Measurements from ENCODE around the gene OTUB2.

OTUB2 gene

DNA sequence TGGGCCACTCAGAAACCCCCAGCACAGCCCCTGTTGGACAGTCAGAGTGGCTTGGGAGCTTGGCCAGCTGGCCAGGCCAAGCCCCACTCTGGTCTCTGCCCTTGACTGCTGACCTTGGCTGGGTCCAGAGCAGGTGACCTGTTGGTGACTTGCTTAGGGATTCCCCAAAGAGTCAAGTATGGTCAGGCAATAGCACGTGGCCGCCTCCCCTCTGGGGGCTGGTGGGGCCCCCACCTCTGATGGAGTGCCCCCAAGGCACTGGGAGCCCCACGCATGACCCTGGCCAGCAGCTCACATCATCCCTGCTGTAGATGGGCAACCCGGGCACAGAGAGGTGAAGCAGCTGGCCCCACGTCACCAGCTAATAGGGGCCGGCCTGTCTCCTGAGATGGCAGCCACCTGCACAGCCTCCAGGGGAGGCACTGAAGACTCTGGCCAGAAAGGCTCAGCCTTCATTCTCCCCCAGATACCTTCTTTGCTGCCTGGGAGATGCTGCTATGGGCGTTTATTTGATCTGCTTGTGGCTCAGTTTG lies 27.2 kb upstream of the OTUB2 start:
- TF ChIP-seq, protein P1, sequence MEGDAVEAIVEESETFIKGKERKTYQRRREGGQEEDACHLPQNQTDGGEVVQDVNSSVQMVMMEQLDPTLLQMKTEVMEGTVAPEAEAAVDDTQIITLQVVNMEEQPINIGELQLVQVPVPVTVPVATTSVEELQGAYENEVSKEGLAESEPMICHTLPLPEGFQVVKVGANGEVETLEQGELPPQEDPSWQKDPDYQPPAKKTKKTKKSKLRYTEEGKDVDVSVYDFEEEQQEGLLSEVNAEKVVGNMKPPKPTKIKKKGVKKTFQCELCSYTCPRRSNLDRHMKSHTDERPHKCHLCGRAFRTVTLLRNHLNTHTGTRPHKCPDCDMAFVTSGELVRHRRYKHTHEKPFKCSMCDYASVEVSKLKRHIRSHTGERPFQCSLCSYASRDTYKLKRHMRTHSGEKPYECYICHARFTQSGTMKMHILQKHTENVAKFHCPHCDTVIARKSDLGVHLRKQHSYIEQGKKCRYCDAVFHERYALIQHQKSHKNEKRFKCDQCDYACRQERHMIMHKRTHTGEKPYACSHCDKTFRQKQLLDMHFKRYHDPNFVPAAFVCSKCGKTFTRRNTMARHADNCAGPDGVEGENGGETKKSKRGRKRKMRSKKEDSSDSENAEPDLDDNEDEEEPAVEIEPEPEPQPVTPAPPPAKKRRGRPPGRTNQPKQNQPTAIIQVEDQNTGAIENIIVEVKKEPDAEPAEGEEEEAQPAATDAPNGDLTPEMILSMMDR (IDR thresholded peaks at IDR 0.05; ENCODE audit: control extremely low read depth, extremely low read depth, low read depth, missing control alignments), result no peak
- ChIA-PET POLR2A (interaction anchor here (0.9 to 1.4 kb wide), 4 partner anchors 17 to 59 kb away, joined by 3 to 6 read pairs (median 4); no protein-coding TSS in a partner anchor), CTCF (interaction anchor here (1.1 to 17.4 kb wide), 13 partner anchors 9 to 142 kb away, joined by 3 to 664 read pairs (median 11); partner anchors contain the start of gene ASB2)
- no peak for DNase-seq (ENCODE audit: extremely low spot score)

DNA sequence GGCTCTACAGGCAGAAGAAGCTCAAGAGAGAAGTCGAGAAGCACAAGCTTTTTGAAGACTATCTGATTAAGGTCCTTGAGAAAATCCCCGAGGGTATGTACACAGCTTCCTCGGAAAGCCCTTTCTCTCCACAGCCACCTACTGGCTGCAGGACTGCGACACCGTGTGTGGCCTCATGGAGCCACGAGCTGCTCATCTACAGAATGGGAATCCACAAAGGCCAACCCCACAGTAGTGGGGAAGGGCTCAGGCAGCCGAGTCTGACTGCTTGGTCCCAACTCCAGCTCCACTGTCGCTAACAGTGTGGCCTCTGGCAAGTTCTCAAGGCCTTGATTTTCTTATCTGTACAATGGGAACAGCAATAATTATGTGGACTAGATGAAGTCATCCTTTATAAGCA lies 26.6 kb upstream of the OTUB2 start:
- TF ChIP-seq, protein P1 (IDR thresholded peaks at IDR 0.05; ENCODE audit: control extremely low read depth, extremely low read depth, low read depth, missing control alignments), result no peak
- CTCF ChIA-PET, result interaction anchor here (0.6 to 17.4 kb wide), 18 partner anchors 8 to 345 kb away, joined by 3 to 664 read pairs (median 6); partner anchors contain the start of genes ASB2 and OTUB2
- no peak for DNase-seq (ENCODE audit: extremely low spot score)
- POLR2A ChIA-PET, result interaction anchor here (0.9 to 1.4 kb wide), 4 partner anchors 18 to 60 kb away, joined by 3 to 6 read pairs (median 4); no protein-coding TSS in a partner anchor

DNA sequence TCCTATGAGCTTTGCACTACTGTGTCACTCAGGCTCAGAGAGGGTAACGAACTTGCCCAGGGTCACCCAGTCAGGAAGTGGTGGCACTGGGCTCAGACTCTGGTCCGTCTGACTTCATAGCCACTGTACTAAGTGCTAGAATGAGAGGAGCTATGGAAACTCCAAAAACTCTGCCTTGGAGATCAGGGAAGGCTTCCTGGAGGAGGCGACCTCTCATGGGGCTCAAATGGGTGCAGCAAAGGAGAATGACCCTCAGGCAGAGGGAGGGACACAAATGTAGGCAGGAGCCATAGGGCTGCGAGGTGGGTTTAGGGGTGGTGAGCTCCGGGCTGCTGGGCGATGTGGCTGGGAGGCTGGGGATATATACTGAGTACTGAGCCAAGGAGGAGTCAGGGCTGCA lies 25.9 kb upstream of the OTUB2 start:
- CTCF ChIA-PET, result interaction anchor here (0.6 to 17.4 kb wide), 21 partner anchors 8 to 346 kb away, joined by 3 to 664 read pairs (median 6); partner anchors contain the start of genes ASB2 and OTUB2
- POLR2A ChIA-PET, result interaction anchor here (1.0 to 1.2 kb wide), 2 partner anchors 19 to 44 kb away, joined by 3 read pairs; no protein-coding TSS in a partner anchor
- DNase-seq (ENCODE audit: extremely low spot score), result no peak
- TF ChIP-seq, protein P1 (IDR thresholded peaks at IDR 0.05; ENCODE audit: control extremely low read depth, extremely low read depth, low read depth, missing control alignments), result no peak

DNA sequence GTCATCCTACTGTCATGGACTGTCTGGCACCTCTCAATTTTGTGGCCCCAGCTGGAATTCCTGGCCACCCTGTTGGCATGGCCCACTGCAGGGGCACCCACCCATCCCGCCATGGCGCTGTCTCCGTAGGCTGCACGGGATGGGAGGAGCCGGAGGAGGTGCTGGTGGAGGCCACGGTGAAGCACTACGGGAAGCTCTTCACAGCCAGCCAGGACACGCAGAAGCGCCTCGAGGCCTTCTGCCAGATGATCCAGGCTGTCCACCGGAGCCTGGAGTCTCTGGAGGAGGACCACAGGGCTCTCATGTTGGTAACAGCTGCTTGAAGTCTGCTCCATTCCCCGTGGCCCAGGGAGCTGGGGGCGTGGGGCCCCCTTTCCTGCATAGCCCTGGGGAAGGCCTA lies 25.1 kb upstream of the OTUB2 start:
- ChIA-PET POLR2A (interaction anchor here (1.1 kb wide), 1 partner anchor 40 kb away, joined by 4 read pairs; no protein-coding TSS in a partner anchor), CTCF (interaction anchor here (0.6 to 17.4 kb wide), 23 partner anchors 9 to 346 kb away, joined by 3 to 664 read pairs (median 6); partner anchors contain the start of genes ASB2, DDX24, IFI27L1 and OTUB2)
- TF ChIP-seq, protein P1 (IDR thresholded peaks at IDR 0.05; ENCODE audit: control extremely low read depth, extremely low read depth, low read depth, missing control alignments), result no peak
- DNase-seq (ENCODE audit: extremely low spot score), result no peak

DNA sequence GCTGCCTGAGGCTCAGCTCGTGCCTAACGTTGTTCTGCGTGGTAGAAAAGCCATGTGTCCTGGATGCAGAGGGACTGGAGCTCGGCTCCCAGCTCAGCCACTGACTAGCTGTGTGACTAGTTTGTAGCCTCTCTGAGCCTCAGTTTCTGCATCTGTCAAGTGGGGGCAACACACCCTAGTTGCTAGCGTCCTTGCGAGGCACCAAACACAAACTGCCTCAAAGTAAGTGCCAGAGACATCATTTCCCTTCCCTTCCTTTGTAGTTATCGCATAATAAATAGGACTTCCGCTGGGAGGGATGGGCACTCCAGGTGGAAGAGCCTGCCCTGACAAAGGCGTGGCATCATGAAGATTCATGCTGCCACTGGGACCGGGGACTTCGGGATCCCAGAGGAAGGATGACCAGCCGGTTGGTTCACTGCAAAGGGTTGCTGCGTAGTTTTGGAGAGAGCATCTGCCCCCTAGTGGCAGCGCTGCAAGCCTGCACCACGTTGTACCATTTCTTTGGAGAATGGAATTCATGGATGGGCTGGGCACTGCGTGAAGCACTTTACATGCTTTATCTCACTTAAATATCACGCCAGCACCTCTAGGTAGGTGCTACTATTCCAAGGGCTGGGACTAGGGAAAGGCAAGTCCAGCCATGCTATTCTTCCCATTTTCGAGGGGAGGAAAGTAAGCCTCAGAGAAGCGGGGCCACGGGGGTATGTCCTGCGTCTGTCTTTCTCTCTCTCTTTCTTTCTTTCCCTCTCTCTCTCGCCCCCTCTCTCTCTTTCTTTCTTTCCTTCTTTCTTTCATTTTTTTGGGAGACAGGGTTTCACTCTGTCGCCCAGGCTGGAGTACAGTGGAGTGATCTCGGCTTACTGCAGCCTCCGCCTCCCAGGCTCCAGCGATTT lies 24.4 kb upstream of the OTUB2 start:
- CTCF ChIA-PET, result interaction anchor here (0.6 to 17.4 kb wide), 30 partner anchors 10 to 347 kb away, joined by 3 to 664 read pairs (median 5); partner anchors contain the start of genes ASB2, DDX24, IFI27L1 and OTUB2
- TF ChIP-seq, protein P1 (IDR thresholded peaks at IDR 0.05; ENCODE audit: control extremely low read depth, extremely low read depth, low read depth, missing control alignments), result peak; percentile 97
- POLR2A ChIA-PET, result interaction anchor here (1.1 kb wide), 1 partner anchor 41 kb away, joined by 4 read pairs; no protein-coding TSS in a partner anchor
- DNase-seq (ENCODE audit: extremely low spot score), result peak; percentile 82

DNA sequence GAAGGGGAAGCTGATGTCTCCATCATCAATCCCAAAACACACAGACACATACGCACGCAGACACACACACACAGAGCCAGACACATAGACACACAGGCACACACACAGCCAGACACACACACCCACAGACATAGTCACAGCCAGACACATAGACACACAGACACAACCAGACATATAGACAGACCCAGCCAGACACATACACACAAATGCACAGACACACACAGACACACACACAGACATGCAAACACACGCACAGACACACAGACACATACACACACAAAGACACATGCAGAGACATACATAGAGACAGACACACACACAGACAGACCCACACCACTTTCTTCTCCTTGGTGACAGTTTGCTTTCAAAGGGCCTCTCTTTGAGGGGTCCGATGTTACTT lies 22.7 kb upstream of the OTUB2 start:
- ChIA-PET POLR2A (interaction anchor here (0.6 kb wide), 1 partner anchor 14 kb away, joined by 3 read pairs; no protein-coding TSS in a partner anchor), CTCF (interaction anchor here (0.9 to 17.4 kb wide), 11 partner anchors 8 to 348 kb away, joined by 3 to 664 read pairs (median 4); partner anchors contain the start of gene OTUB2)
- TF ChIP-seq, protein P1 (IDR thresholded peaks at IDR 0.05; ENCODE audit: control extremely low read depth, extremely low read depth, low read depth, missing control alignments), result no peak
- no peak for DNase-seq (ENCODE audit: extremely low spot score)
